Body of pancreas (tissue), 4 donors: ENCODE data around the gene IL7R.

Source experiments
- CTCF ChIP-seq, 7 experiments: fragments of 450-650 bp in 4 of 7; fragments of 200-600 bp in 3 of 7; sonication (generic) in 3 of 7; IDR thresholded peaks; one replicate each; pipeline ENCODE4 v1.5.1; 2016 to 2019; ENCODE audit warnings: antibody characterized with exemption in 7 of 7
- POLR2A ChIP-seq, 3 donors: fragments of 450-650 bp; IDR thresholded peaks; one replicate each; pipeline ENCODE4 v1.6.1; 2016; ENCODE audit warnings: antibody characterized with exemption in 3 of 3, mild to moderate bottlenecking in 2 of 3

GRCh38 chr5:35815089-35815936 is 41.4 kb upstream of the IL7R start:
- TF ChIP-seq POLR2A (IDR thresholded peaks at IDR 0.05) (no peak), CTCF (IDR thresholded peaks at IDR 0.05) (no peak)
